Activated CD8-positive, alpha-beta T cell treated with anti-CD3 and anti-CD28 coated beads for 36 hours (primary cell): Measurements from ENCODE around the gene STK11. TPM values are rescaled to one million over a fixed set of nuclear protein-coding genes. Genes with fewer than 3 reads are reported as not detected.
A peak's percentile ranks its signal among the peaks of the same experiment; 100 is the strongest.

Experiments
- ATAC-seq: fragments of 200-7000 bp; cut with Tn5 transposase; one replicate; pipeline ENCODE4 v1.10.0; 2021; ENCODE audit warnings: mild to moderate bottlenecking, moderate library complexity
- CTCF ChIA-PET: fragments of 350-600 bp; sonication (Branson Sonifier 250); formaldehyde crosslinking; loops from one replicate; lab custom pipeline; 2021; ENCODE audit warnings: antibody characterized with exemption; lab: Charles Lee
- POLR2A ChIA-PET: fragments of 350-600 bp; sonication (Branson Sonifier 250); formaldehyde crosslinking; loops from one replicate; lab custom pipeline; 2021; ENCODE audit warnings: antibody characterized with exemption; lab: Charles Lee
- DNase-seq: peaks from one replicate; pipeline ENCODE4 v3.0.0-alpha.2; 2020
- H3K27ac Mint-ChIP-seq: one replicate; pipeline ENCODE4 v1.8.0; 2021; ENCODE audit warnings: mild to moderate bottlenecking, mixed read lengths
- H3K27me3 Mint-ChIP-seq: one replicate; pipeline ENCODE4 v1.8.0; 2021; ENCODE audit warnings: mixed read lengths
- H3K36me3 Mint-ChIP-seq: one replicate; pipeline ENCODE4 v1.8.0; 2021; ENCODE audit warnings: low read depth, mixed read lengths
- H3K4me1 Mint-ChIP-seq: one replicate; pipeline ENCODE4 v1.8.0; 2021; ENCODE audit warnings: low read depth, mixed read lengths
- H3K4me3 Mint-ChIP-seq: one replicate; pipeline ENCODE4 v1.8.0; 2021; ENCODE audit warnings: mild to moderate bottlenecking, moderate library complexity, mixed read lengths
- H3K9me3 Mint-ChIP-seq: one replicate; pipeline ENCODE4 v1.8.0; 2021; ENCODE audit warnings: mixed read lengths
- intact Hi-C: fragments of 100-400 bp; cut with micrococcal nuclease; formaldehyde crosslinking; loops from one replicate; pipeline ENCODE4 v1.10.0; 2022
- total RNA-seq, 2 experiments: library from RNA; stranded (reverse); gene quantifications; one replicate each; pipeline ENCODE4 v1.2.3, GENCODE V29; 2021
- TF ChIP-seq, protein P1 (sequence below): fragments of 200-600 bp; IDR thresholded peaks from one replicate; pipeline ENCODE4 v1.8.0; 2022; ENCODE audit warnings: antibody characterized with exemption, mild to moderate bottlenecking

The STK11 gene
- total RNA-seq, 2 experiments from 2014 or later = 55.1 to 58.0 TPM

GRCh38 chr19:1273263-1274041 is 67.9 kb downstream of the STK11 start:
- Mint-ChIP-seq H3K4me3 (peak overlapping the region; percentile 74), H3K27ac (peak overlapping the region; percentile 76), H3K27me3 (no peaks in the 10 kb centered on the region)

DNA sequence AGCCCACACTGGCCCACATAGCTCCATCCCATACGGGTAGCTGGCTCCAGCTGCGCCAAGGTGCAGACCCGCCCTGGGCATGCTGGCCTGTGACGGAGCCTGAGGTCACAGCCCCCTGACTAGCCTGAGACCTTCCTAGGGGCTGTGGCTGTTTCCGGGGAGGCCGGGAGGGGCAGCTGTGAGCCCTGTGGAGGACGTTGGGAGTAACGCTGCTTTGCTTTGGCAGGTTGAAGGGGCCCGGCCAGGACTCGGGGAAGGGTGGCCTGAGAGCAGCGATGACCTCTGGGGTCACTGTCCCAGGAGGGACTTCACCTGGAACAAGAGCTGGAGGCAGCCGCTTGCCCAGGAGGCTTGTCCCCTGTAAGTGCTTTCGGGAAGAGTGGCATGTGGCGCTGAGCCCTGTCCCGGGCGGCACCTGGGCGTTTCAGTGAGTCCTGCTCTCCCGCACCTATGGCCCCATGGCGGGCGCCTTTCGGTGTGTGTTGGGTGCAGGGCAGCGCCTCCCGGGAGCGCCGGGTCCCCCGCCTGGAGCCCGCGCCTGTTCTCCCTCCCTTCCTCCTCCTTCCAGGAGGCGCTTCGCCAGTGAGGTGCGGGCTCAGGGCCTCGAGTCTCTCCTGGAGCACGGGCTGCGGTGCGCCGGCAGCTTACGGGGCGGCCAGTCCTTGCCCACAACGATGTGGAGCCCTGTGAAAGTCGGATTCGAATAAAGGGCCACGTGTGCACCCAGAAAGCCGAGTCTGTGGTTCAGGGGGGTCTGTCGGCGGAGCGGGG is 68.7 kb downstream of the STK11 start:
- CTCF ChIA-PET = interaction anchor here (0.9 to 5.6 kb wide), 4 partner anchors 30 to 171 kb away, joined by 3 to 65 read pairs (median 3); no protein-coding TSS in a partner anchor
- peaks cover 65% of the 10 kb centered on the region for H3K36me3 Mint-ChIP-seq
- peak overlapping the region; percentile 82 for H3K27ac Mint-ChIP-seq
- H3K4me1 Mint-ChIP-seq = peaks cover 49% of the 10 kb centered on the region
- peak overlapping the region; percentile 74 for H3K4me3 Mint-ChIP-seq
- ATAC-seq (no peak), DNase-seq (no peak)
- POLR2A ChIA-PET = interaction anchor here (0.6 to 1.9 kb wide), 9 partner anchors 11 to 135 kb away, joined by 3 to 7 read pairs (median 4); partner anchors contain the start of genes ATP5F1D and MIDN
- TF ChIP-seq, protein P1, sequence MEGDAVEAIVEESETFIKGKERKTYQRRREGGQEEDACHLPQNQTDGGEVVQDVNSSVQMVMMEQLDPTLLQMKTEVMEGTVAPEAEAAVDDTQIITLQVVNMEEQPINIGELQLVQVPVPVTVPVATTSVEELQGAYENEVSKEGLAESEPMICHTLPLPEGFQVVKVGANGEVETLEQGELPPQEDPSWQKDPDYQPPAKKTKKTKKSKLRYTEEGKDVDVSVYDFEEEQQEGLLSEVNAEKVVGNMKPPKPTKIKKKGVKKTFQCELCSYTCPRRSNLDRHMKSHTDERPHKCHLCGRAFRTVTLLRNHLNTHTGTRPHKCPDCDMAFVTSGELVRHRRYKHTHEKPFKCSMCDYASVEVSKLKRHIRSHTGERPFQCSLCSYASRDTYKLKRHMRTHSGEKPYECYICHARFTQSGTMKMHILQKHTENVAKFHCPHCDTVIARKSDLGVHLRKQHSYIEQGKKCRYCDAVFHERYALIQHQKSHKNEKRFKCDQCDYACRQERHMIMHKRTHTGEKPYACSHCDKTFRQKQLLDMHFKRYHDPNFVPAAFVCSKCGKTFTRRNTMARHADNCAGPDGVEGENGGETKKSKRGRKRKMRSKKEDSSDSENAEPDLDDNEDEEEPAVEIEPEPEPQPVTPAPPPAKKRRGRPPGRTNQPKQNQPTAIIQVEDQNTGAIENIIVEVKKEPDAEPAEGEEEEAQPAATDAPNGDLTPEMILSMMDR = no peak
- no peaks in the 10 kb centered on the region for H3K9me3 Mint-ChIP-seq
- no peaks in the 10 kb centered on the region for H3K27me3 Mint-ChIP-seq
- intact Hi-C loops = loop anchor here (10.0 kb wide), 1 partner anchor 91 kb away; no protein-coding TSS in a partner anchor

More at GRCh38 chr19:1273263-1274041, 67.9 kb downstream of the STK11 start:
- CTCF ChIA-PET = interaction anchor here (0.6 to 5.6 kb wide), 6 partner anchors 29 to 172 kb away, joined by 3 to 65 read pairs (median 3); no protein-coding TSS in a partner anchor
- DNase-seq = no peak
- H3K36me3 Mint-ChIP-seq = peaks cover 59% of the 10 kb centered on the region
- intact Hi-C loops = loop anchor here (10.0 kb wide), 1 partner anchor 91 kb away; no protein-coding TSS in a partner anchor
- no peaks in the 10 kb centered on the region for H3K9me3 Mint-ChIP-seq
- H3K4me1 Mint-ChIP-seq = peaks cover 53% of the 10 kb centered on the region
- ATAC-seq = no peak
- TF ChIP-seq, protein P1 = no peak
- POLR2A ChIA-PET = interaction anchor here (0.6 to 1.9 kb wide), 9 partner anchors 10 to 136 kb away, joined by 3 to 7 read pairs (median 4); partner anchors contain the start of genes ATP5F1D and MIDN

- intact Hi-C loops = loop anchor here (10.0 kb wide), 1 partner anchor 90 kb away; no protein-coding TSS in a partner anchor
- Mint-ChIP-seq H3K4me1 (peaks cover 52% of the 10 kb centered on the region), H3K9me3 (no peaks in the 10 kb centered on the region), H3K4me3 (peak overlapping the region; percentile 74), H3K27me3 (no peaks in the 10 kb centered on the region), H3K36me3 (peaks cover 69% of the 10 kb centered on the region), H3K27ac (peak overlapping the region; percentile 82)
- ATAC-seq = no peak
- ChIA-PET CTCF (interaction anchor here (0.9 to 5.6 kb wide), 3 partner anchors 8 to 98 kb away, joined by 3 to 65 read pairs (median 8); no protein-coding TSS in a partner anchor), POLR2A (interaction anchor here (1.0 to 1.2 kb wide), 4 partner anchors 13 to 72 kb away, joined by 3 to 8 read pairs (median 4); no protein-coding TSS in a partner anchor)
- TF ChIP-seq, protein P1 = no peak
- DNase-seq = no peak
Observed at GRCh38 chr19:1274852-1275259, 69.3 kb downstream of the STK11 start.

- H3K4me3 Mint-ChIP-seq = peak within 1 kb of the TSS; percentile 88
- TF ChIP-seq, protein P1 = no peak
- DNase-seq (peak; percentile 99), ATAC-seq (peak; percentile 87)
- POLR2A ChIA-PET = interaction anchor here (1.0 to 1.2 kb wide), 5 partner anchors 9 to 73 kb away, joined by 3 to 8 read pairs (median 4); no protein-coding TSS in a partner anchor
- peak within 1 kb of the TSS; percentile 98 for H3K27ac Mint-ChIP-seq
- peaks cover 50% of the 10 kb centered on the region for H3K4me1 Mint-ChIP-seq
- no peaks in the 10 kb centered on the region for H3K9me3 Mint-ChIP-seq
- intact Hi-C loops = loop anchor here (10.0 kb wide), 1 partner anchor 89 kb away; no protein-coding TSS in a partner anchor
- H3K36me3 Mint-ChIP-seq = peaks cover 69% of the 10 kb centered on the region
- no peaks in the 10 kb centered on the region for H3K27me3 Mint-ChIP-seq
- CTCF ChIA-PET = interaction anchor here (0.9 to 5.6 kb wide), 3 partner anchors 9 to 98 kb away, joined by 3 to 65 read pairs (median 8); no protein-coding TSS in a partner anchor
Observed at GRCh38 chr19:1275260-1275975, 69.8 kb downstream of the STK11 start, which contains the start of gene FAM174C. Gene FAM174C (plus strand): TSS chr19:1275530. CDS start chr19:1275550, 20 bp downstream.
